Measurements from ENCODE around the gene MAN1A1. TPM values are rescaled to one million over a fixed set of nuclear protein-coding genes. Genes with fewer than 3 reads are reported as not detected.

Gene MAN1A1
- total and polyA plus RNA-seq, 10 donors = 6.0 to 148 (median 93.5) TPM

DNA sequence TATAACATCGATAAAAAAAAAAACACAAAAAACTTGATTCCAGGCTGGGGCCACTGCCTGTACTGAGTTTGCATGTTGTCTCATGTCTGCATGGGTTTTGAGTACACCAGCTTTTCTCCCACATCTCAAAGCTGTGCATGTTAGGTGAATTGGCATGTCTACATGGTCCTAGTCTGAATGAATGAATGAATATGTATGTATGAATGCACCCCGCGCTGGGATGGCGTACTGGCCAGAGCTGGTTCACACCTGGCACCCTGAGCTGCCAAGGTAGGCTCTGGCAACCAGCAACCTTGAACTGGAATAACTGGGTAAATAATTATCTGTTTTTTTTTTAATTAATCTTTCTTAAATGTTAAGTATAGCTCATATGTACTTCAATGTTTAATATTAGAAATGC lies 131.0 kb downstream of the MAN1A1 start:
- no peaks in the 10 kb centered on the region for H3K36me3 ChIP-seq
- WGBS, 5 donors = 94 to 98% (median 97%) methylated on average over 4 of the region's 4 CpGs
- H3K27me3 ChIP-seq (replicated peaks in 1 of 7) = no peaks in the 10 kb centered on the region
- intact Hi-C loops (cut with DNase I; ENCODE audit: low total_unique reads) = no loop called here
- TF ChIP-seq POLR2AphosphoS5 (IDR thresholded peaks at IDR 0.05) = peak in 2 of 3 donors; percentile 12 to 26
- TF ChIP-seq, protein P1, sequence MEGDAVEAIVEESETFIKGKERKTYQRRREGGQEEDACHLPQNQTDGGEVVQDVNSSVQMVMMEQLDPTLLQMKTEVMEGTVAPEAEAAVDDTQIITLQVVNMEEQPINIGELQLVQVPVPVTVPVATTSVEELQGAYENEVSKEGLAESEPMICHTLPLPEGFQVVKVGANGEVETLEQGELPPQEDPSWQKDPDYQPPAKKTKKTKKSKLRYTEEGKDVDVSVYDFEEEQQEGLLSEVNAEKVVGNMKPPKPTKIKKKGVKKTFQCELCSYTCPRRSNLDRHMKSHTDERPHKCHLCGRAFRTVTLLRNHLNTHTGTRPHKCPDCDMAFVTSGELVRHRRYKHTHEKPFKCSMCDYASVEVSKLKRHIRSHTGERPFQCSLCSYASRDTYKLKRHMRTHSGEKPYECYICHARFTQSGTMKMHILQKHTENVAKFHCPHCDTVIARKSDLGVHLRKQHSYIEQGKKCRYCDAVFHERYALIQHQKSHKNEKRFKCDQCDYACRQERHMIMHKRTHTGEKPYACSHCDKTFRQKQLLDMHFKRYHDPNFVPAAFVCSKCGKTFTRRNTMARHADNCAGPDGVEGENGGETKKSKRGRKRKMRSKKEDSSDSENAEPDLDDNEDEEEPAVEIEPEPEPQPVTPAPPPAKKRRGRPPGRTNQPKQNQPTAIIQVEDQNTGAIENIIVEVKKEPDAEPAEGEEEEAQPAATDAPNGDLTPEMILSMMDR (IDR thresholded peaks at IDR 0.05 in 8 of 11, conservative IDR thresholded peaks at IDR 0.05 in 3 of 11) = no peak
- H3K4me1 ChIP-seq = no peaks in the 10 kb centered on the region
- H3K4me3 ChIP-seq = no peak overlapping the region
- no peaks in the 10 kb centered on the region for H3K9me3 ChIP-seq
- no peak overlapping the region for H3K27ac ChIP-seq
- no peak for DNase-seq

DNA sequence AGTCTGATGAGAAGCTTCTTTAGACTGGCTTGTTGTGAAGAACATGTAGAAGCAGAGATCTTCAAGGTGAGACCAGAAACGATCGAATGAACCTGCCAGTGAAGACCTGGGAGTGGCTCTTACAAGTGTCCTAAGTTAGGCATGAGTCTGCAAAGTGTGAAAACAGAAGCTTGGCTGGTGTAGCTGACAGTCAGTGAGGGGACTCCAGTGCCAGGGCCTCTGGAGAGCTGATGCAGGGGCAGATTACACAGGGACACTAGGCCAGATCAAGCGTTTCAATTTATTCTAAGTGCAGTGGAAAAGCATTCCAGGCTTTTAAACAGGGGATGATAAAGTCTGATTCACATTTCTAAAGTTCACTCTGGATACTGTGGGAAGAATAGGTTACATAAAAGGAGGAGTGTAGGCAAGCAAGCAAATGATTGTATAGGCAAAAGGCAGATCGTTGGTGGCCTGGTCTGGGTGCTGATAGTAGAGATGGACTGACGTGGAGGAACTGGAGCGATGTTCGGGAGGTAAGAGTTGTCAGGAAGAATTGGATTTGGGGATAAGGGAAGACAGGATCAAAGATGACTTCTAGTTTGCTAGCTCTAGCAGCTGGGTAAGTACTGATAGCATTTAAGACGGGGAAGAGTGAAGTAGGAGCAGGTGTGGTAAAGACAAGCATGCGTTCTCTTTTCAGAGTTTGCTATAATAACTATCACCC lies 133.5 kb downstream of the MAN1A1 start:
- Histone ChIP-seq H3K36me3 (no peaks in the 10 kb centered on the region), H3K9me3 (no peaks in the 10 kb centered on the region), H3K27ac (no peak overlapping the region), H3K4me3 (no peak overlapping the region), H3K4me1 (no peaks in the 10 kb centered on the region), H3K27me3 (replicated peaks in 1 of 7) (no peaks in the 10 kb centered on the region)
- intact Hi-C loops (cut with DNase I; ENCODE audit: low total_unique reads) = no loop called here
- WGBS, 5 donors = 88 to 97% (median 96%) methylated on average over 9 of the region's 9 CpGs
- TF ChIP-seq POLR2AphosphoS5 (IDR thresholded peaks at IDR 0.05) (no peak), POLR2A (IDR thresholded peaks at IDR 0.05) (no peak)
- TF ChIP-seq, protein P1 (IDR thresholded peaks at IDR 0.05 in 8 of 11, conservative IDR thresholded peaks at IDR 0.05 in 3 of 11) = no peak
- no peak for DNase-seq

DNA sequence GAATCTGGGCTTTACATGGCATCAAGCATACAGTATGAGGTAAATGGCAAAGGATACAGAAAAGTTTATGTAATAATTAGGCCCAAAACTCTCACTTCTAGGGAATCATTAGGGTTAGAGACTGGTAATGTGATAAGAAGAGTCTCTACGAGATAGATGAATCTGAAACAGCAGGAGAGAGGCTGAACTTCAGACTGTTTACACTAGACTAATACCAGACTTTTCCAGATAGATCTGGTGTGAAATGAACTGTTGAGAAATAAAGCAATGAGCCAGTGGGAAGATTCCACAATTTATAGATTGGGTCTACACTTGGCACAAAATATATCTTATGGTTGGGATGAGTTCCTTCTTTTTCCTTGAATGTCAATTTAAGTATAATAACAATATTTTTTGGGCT lies 134.3 kb downstream of the MAN1A1 start:
- TF ChIP-seq, protein P1 (IDR thresholded peaks at IDR 0.05 in 8 of 11, conservative IDR thresholded peaks at IDR 0.05 in 3 of 11) = no peak
- no peak for TF ChIP-seq POLR2A (IDR thresholded peaks at IDR 0.05)
- Histone ChIP-seq H3K9me3 (no peaks in the 10 kb centered on the region), H3K4me3 (no peak overlapping the region), H3K27me3 (replicated peaks in 1 of 7) (no peaks in the 10 kb centered on the region), H3K4me1 (no peaks in the 10 kb centered on the region), H3K36me3 (no peaks in the 10 kb centered on the region), H3K27ac (no peak overlapping the region)
- intact Hi-C loops (cut with DNase I; ENCODE audit: low total_unique reads) = no loop called here
- DNase-seq = no peak
- WGBS, 5 donors = 80 to 94% (median 90%) methylated on average over 1 of the region's 1 CpG

DNA sequence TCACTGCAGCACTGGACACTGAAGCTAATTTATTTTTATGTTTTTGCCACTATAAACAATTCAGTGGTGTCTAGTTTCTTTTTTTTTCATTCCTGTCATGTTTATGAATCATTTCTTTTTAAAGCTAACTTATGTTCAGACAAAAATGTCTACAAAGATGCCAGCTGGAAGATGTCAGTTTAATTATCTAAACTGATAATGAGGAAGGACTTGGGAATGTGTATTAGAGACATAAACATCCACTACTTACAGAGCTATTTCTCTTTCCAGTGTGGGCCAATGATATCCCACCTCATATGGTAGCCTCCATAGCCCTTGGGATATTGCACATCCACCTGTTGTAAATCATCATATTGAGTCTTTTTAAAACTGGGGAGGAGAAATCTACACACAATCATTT lies 139.0 kb downstream of the MAN1A1 start:
- intact Hi-C loops (cut with DNase I; ENCODE audit: low total_unique reads) = no loop called here
- no peak for TF ChIP-seq POLR2A (IDR thresholded peaks at IDR 0.05)
- TF ChIP-seq, protein P1 (IDR thresholded peaks at IDR 0.05 in 8 of 11, conservative IDR thresholded peaks at IDR 0.05 in 3 of 11) = no peak
- no peak for TF ChIP-seq POLR2AphosphoS5 (IDR thresholded peaks at IDR 0.05)
- H3K4me1 ChIP-seq = peaks cover 0 to 18% (median 0%) of the 10 kb centered on the region in 6 donors

More for the DNA sequence above, 139.0 kb downstream of the MAN1A1 start:
- Histone ChIP-seq H3K4me3 (no peak overlapping the region), H3K27me3 (replicated peaks in 1 of 7) (no peaks in the 10 kb centered on the region), H3K36me3 (peaks cover 0 to 3% (median 0%) of the 10 kb centered on the region in 6 donors), H3K9me3 (no peaks in the 10 kb centered on the region), H3K27ac (no peak overlapping the region)
- no peak for DNase-seq

Data from spleen (tissue), 11 donors.